GF-D8 (cell line): Measurements from ENCODE around the gene GPR17.
A peak's percentile ranks its signal among the peaks of the same experiment; 100 is the strongest.

ENCODE experiments used
- DNase-seq: peaks from one replicate; lab custom pipeline; 2025; lab: John Stamatoyannopoulos, UW

Gene GPR17

GRCh38 chr2:127654838-127655175 lies 8.9 kb downstream of the GPR17 start:
- DNase-seq = no peak

- DNase-seq = no peak
Measured at GRCh38 chr2:127655209-127656073, 9.5 kb downstream of the GPR17 start.

DNA sequence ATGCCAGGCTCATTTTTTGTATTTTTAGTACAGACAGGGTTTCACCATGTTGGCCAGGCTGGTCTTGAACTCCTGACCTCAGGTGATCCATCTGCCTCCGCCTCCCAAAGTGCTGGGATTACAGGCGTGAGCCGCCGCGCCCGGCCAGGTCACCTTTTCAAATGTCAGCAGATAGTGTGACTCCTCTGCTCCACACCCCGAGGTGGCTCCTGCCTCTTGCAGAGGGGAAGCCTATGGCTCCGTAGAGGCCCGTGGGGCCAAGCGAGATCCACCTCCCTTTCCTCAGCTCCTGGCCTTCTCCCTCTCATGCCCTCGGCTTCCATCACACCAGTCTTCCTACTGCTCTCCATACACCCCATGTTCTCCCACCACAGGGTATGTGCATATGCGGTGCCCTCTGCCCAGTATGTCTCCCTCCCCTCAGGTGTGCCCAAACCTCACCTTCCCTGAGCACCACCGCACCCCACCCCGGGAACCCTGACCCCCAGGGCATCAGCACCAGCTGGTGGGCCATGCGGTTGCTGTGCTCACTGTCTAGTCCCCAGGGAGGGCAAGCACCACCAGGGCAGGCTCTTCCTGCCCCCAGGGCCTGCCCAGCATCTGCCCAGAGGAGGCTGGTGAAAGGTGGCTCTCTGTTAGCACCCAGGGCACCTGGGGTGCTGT lies 10.7 kb downstream of the GPR17 start:
- no peak for DNase-seq

DNA sequence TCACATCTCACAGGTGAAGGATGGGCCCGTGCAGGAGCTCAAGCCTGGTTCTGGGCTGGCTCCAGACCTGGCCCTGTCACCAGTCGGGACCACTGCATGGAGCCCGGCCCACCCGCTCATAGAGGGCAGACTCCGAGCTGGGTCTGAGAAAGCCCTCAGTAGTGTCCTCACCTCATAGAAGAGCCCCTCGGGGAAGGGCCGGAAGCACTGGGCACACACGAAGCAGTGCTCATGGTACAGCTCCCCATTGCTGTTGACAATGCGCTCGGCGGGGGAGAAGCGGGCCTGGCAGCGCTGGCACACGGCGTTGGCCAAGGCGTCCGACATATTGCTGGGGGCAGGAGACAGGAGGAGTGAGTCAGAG lies 11.3 kb downstream of the GPR17 start:
- DNase-seq = no peak

DNA sequence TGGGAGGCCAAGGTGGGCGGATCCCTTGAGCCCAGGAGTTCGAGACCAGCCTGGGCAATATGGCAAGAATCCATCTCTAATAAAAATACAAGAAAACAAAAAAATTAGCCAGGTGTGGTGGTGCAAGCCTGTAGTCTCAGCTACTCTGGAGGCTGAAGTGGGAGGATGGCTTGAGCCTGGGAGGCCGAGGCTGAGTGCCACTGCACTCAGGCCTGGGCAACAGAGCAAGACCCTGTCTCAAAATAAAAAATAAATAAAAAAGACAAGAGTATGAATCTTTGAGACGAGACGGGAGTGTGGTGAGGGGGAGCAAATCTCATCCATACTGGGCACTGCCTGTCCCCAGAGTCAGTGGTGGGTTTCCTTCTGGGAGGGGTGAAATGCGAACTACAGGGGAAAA lies 12.2 kb downstream of the GPR17 start:
- DNase-seq = no peak

GRCh38 chr2:127658641-127659407 lies 12.9 kb downstream of the GPR17 start:
- no peak for DNase-seq

- peak; percentile 22 for DNase-seq
Measured at GRCh38 chr2:127659408-127660290, 13.7 kb downstream of the GPR17 start.

DNA sequence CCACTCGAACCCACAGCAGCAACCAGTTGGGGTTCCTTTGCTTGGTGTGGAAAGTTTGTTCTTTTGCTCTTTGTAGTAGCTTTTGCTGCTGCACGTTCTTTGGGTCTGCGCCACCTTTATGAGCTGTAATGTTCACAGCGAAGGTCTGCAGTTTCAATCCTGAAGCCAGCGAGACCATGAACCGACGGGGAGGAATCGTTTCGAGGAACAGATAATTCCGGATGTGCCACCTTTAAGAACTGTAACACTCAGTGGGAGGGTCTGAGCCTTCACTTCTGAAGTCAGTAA lies 14.3 kb downstream of the GPR17 start:
- no peak for DNase-seq

DNA sequence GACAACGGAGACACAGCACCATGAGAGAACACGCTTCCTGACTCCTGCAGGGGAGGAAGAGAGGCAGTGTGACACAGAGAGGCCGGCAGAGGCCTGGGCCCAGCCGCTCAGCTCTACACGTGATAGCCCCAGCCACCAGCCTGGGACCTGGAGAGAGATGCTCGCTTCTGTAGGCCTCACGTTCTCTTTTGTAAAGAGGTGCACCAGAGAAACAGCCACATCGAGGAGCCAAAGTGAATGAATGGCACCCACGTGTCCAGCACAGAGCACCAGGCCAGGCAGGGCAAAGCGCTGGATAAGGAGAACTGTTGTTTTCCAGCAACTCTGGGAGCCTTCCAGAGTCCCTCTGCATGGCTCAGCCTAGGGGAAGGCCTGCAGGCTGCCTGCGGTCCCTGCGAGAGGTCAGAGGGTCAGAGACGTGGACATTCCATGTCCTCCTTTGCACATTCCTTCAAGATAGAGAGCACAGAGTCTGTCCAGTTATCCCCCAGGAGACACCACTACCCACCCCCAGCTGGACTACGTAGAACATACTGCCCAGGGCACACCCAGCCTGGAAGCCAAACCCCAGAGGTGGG lies 15.2 kb downstream of the GPR17 start:
- no peak for DNase-seq

DNA sequence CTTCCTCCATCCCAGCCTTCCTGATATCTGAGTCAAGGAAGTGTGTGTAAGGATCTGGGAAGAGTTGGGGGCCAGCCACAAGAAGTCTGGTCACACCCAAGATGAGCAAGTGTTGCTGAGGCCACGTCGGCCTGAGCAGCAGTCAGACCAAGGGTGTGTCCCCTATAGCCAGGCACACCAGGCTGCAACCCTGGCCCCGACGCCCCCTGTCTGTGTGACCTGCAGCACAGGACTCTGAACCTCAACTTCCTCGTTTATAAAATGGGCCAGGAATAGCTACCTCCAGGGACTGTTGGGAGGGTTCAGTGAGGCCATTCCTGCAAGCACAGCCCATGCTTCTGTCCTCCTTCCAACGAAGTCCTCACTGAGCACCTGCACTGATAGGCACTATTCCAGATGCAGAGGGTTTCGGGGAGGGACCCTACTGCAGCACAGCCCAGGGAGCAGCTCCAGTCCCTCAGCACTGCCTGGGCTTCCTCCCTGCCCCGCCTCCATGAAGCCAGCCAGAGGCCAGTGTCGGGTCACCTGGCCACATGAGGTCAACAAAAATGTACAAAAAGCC lies 16.1 kb downstream of the GPR17 start:
- DNase-seq = no peak

- no peak for DNase-seq
Measured at GRCh38 chr2:127662937-127663565, 17.1 kb downstream of the GPR17 start.

DNA sequence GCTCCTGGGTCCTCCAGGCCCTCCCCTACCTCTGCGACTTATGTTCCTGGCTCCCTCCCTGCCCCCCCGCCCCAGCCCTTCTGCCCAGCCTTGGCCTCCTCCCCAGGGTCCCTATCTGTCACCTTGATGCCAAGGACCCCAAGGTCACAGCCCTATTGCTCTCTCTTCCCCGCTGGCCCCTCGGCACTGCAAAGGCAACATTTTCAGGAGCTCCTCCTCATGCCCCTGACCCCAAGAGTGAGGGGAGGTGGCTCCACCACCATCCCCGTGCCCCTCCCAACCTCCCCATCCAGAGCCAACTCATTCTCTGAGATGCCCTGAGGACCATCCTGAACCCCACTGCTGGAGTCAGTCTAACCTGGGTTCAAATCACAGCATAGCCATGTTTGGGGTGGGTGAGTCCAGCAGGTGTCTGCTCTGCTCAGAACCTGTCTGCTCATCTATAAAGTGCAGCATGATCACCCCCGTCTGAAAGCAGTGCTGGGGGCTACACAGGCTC lies 17.7 kb downstream of the GPR17 start:
- DNase-seq = no peak

GRCh38 chr2:127664065-127664894 lies 18.3 kb downstream of the GPR17 start:
- DNase-seq = no peak

DNA sequence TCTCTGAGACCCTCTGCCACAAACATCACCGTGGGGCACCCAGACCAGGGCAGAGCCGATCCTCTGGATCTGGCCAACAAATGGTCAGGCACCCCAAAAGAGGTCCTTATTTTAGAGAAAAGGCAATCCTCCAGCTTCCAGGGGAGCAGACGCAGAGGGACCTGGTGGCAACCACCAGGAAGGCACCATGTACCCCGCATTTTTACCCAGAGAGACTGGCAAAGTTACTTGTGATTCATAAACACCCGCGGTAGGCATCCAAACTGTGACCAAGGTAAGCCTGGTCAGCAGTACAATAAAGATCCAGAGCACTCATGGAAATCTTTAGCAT lies 18.9 kb downstream of the GPR17 start:
- no peak for DNase-seq

- DNase-seq = no peak
Measured at GRCh38 chr2:127665267-127665893, 19.4 kb downstream of the GPR17 start.

GRCh38 chr2:127669056-127669455 lies 23.1 kb downstream of the GPR17 start:
- DNase-seq = no peak

GRCh38 chr2:127670055-127670956 lies 24.4 kb downstream of the GPR17 start:
- DNase-seq = no peak

GRCh38 chr2:127670957-127671290 lies 25.0 kb downstream of the GPR17 start:
- DNase-seq = no peak
